ENCODE measurements around the gene KRTAP5-5. TPM values are rescaled to one million over a fixed set of nuclear protein-coding genes. Genes with fewer than 3 reads are reported as not detected.
"Not testable (repeated sequence)": the region's sequence is repeated elsewhere in the genome, so short reads cannot be mapped to it uniquely, and the experiment has no call there.

KRTAP5-5 gene
- total and polyA plus RNA-seq, 2 of the 13 experiments (the other 11 are each of a cell fraction or from before 2014, with no cell fraction given) = not detected

DNA sequence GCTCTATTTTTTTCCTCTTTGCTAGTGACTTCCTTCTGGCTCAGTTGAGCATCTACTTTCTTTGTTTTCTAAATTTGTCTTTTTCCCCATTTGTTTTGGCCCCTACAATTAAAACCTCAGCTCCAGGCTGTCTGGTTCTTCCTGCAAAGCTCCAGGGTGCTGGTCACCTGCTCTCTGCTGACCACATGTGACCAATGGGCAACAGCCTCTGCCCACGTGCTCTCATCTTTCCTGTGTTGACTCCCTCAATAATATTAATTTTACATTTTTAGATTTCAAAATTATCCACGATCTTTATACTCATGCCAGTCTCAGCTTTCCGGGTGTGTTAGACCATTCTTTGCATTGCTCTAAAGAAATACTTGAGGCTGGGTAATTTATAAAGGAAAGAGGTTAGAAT is 31.2 kb upstream of the KRTAP5-5 start:
- WGBS (ENCODE audit: low lambda C conversion rate) = 6% methylated on average over 3 of the region's 3 CpGs
- CTCF ChIA-PET (ENCODE audit: low intra/inter-chr PET ratio, low total read pairs); H4K20me1 ChIP-seq (ENCODE audit: insufficient read depth, low read length); H3K4me2 ChIP-seq (ENCODE audit: low read depth, low read length); H3K36me3 ChIP-seq (replicated peaks in 1 of 2; ENCODE audit: control insufficient read depth in 1 of 2, insufficient read depth in 2 of 2, low read length in 2 of 2); H3K9ac ChIP-seq (ENCODE audit: insufficient read depth, low read depth, low read length); POLR2A ChIA-PET; H3K9me3 ChIP-seq (ENCODE audit: low read length); H3K79me2 ChIP-seq (ENCODE audit: insufficient read depth, low read length); intact Hi-C loops (cut with micrococcal nuclease; ENCODE audit: unreplicated experiment); H2AFZ ChIP-seq (ENCODE audit: low read length); FAIRE-seq; H3K27ac ChIP-seq (ENCODE audit: extremely low read length, insufficient read depth, low read length); H3K4me3 ChIP-seq (replicated peaks in 1 of 3; ENCODE audit: insufficient read depth in 1 of 3, low read depth in 2 of 3, low read length in 3 of 3); ATAC-seq; in situ Hi-C loops (cut with HindIII; ENCODE audit: extremely low pct_ligation_motif_present, low pct_unique_long_range_greater_than_20kb); BruUV-seq (replicated peaks); DNase-seq (ENCODE audit: low spot score): not testable (repeated sequence)
- Histone ChIP-seq H3K4me1 (ENCODE audit: insufficient read depth, low read length) (peaks cover 11% of the 10 kb centered on the region), H3K27me3 (ENCODE audit: control insufficient read depth in 1 of 2, insufficient read depth in 2 of 2, low read length in 2 of 2) (peaks cover 0 to 21% of the 10 kb centered on the region in 2 experiments; a peak in 3 of 5 replicates)
- peak; percentile 91 for TF ChIP-seq MNT (IDR thresholded peaks at IDR 0.05)

- DNase-seq (ENCODE audit: low spot score) = no peak
- no peak overlapping the region for H3K4me3 ChIP-seq (replicated peaks in 1 of 3; ENCODE audit: insufficient read depth in 1 of 3, low read depth in 2 of 3, low read length in 3 of 3)
- 29% methylated on average over 5 of the region's 6 CpGs for WGBS (ENCODE audit: low lambda C conversion rate)
- no TSS peak for BruUV-seq (replicated peaks)
- no peaks in the 10 kb centered on the region for H4K20me1 ChIP-seq (ENCODE audit: insufficient read depth, low read length)
- TF ChIP-seq ZNF576 (CRISPR knock-in tag; IDR thresholded peaks at IDR 0.05) (no peak), NR2F6 (IDR thresholded peaks at IDR 0.05) (no peak), NR2F6 (CRISPR knock-in tag; IDR thresholded peaks at IDR 0.05) (no peak), GZF1 (CRISPR knock-in tag; IDR thresholded peaks at IDR 0.05) (no peak), SAP130 (CRISPR knock-in tag; IDR thresholded peaks at IDR 0.05; ENCODE audit: low read depth) (no peak), ZKSCAN1 (IDR thresholded peaks at IDR 0.05; ENCODE audit: low read length) (no peak), ZNF883 (CRISPR knock-in tag; IDR thresholded peaks at IDR 0.05; ENCODE audit: not compliant biosample characterization) (no peak), DR1 (CRISPR knock-in tag; IDR thresholded peaks at IDR 0.05) (no peak), PHF21A (CRISPR knock-in tag; IDR thresholded peaks at IDR 0.05) (no peak)
- H3K36me3 ChIP-seq (replicated peaks in 1 of 2; ENCODE audit: control insufficient read depth in 1 of 2, insufficient read depth in 2 of 2, low read length in 2 of 2) = no peaks in the 10 kb centered on the region
- in situ Hi-C loops (cut with HindIII; ENCODE audit: extremely low pct_ligation_motif_present, low pct_unique_long_range_greater_than_20kb) (no loop called here), intact Hi-C loops (cut with micrococcal nuclease; ENCODE audit: unreplicated experiment) (no loop called here)
- ChIA-PET CTCF (ENCODE audit: low intra/inter-chr PET ratio, low total read pairs) (no interaction called here), POLR2A (no interaction called here)
- H3K9me3 ChIP-seq (ENCODE audit: low read length) = no peaks in the 10 kb centered on the region
- H3K27ac ChIP-seq (ENCODE audit: extremely low read length, insufficient read depth, low read length) = no peak overlapping the region
- no peak for FAIRE-seq
- ATAC-seq = no peak
- no peak overlapping the region for H3K9ac ChIP-seq (ENCODE audit: insufficient read depth, low read depth, low read length)
- peaks cover 0 to 18% of the 10 kb centered on the region in 2 experiments; a peak in 3 of 5 replicates for H3K27me3 ChIP-seq (ENCODE audit: control insufficient read depth in 1 of 2, insufficient read depth in 2 of 2, low read length in 2 of 2)
- H3K4me2 ChIP-seq (ENCODE audit: low read depth, low read length) = no peak overlapping the region
- peaks cover 11% of the 10 kb centered on the region for H3K4me1 ChIP-seq (ENCODE audit: insufficient read depth, low read length)
- H2AFZ ChIP-seq (ENCODE audit: low read length) = no peak overlapping the region
- H3K79me2 ChIP-seq (ENCODE audit: insufficient read depth, low read length) = no peaks in the 10 kb centered on the region
These were observed 30.8 kb upstream of the KRTAP5-5 start for GRCh38 chr11:1598816-1599215.
